Vein endothelial cell (primary cell): ENCODE results near the gene NBPF1. TPM values are rescaled to one million over a fixed set of nuclear protein-coding genes. Genes with fewer than 3 reads are reported as not detected.

ENCODE experiments used
- small RNA-seq: library from RNA; depleted of rRNA; stranded (forward); fragments of <200 nt; gene quantifications from one replicate; pipeline ENCODE3, GENCODE V24; 2012
- total RNA-seq: library from RNA; depleted of rRNA; stranded (reverse); fragments of >200 nt; gene quantifications from 2 replicates; pipeline ENCODE4 v1.2.3, GENCODE V29; 2012

Gene NBPF1
- total RNA-seq: 18.9 and 37.3 TPM in 2 replicates

GRCh38 chr1:16613185-16614147 is at the start of gene NBPF1:
NBPF1 (minus strand) TSS chr1:16613564.

DNA sequence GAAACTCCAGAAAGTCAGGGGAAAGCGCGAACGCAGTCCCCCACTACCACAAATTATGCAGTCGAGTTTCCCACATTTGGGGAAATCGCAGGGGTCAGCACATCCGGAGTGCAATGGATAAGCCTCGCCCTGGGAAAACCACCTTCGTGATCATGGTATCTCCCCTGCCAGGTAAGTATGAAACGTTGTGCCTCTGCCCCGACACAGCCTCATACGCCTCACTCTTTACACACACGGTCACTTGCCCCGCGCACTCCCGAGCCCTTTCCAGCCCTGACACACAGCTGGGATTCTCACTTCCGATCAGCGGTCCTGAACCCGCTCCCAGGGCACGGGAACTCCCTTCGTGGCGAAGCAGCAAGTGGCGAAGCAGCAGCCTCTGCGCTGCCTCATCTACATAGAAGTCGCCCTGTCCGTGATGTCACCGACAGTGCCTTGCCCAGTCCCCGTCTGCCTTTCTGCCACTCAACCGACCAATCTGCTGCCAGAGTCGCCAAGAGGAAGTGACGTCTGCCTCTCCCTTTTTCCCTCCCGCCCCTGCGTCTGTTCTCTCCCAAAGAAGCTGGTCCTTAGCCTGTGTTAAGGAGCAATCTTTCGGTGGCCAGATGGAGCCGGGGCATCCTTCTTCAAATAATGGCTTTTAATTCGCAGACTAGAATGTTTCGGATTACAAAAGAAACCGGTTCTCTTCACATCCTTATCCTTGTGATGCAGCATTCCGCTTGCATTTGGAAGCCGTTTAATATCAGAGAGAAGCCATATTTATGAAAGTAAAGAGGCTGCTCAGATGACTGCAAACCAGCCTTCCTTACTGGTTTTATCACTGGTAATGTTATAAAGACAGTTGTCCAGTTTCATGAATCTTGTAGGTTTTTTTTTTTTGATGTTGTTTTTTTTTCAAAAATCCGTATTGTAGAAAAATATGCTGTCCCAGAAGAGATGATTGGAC is 99.0 kb downstream of the NBPF1 start, which contains the start of gene RNU1-1:
Gene RNU1-1 (minus strand): TSS at position 179 of the 949 bp plus-strand sequence.

Small RNA genes within 50 kb of the gene (small RNA-seq; reads per million reads assigned to genes)
- gene RNU1-1: not detected
- not detected for gene RNU1-6P

Other genes starting within 250 kb of the NBPF1 start
- gene SZRD1, start 246.3 kb downstream of the NBPF1 start, total RNA-seq: 105 TPM in 2 replicates
- gene SPATA21, start 176.1 kb downstream of the NBPF1 start, total RNA-seq: not detected in 2 replicates
- 171 and 178 TPM in 2 replicates for gene NECAP2, start 172.8 kb downstream of the NBPF1 start, total RNA-seq
- gene RNU1-1, start 99.3 kb downstream of the NBPF1 start, total RNA-seq: under 0.01 TPM in 2 replicates
- under 0.01 TPM in 2 replicates for gene RNU1-3, start 53.4 kb upstream of the NBPF1 start, total RNA-seq
- under 0.01 TPM in 2 replicates for gene RNU1-4, start 127.0 kb upstream of the NBPF1 start, total RNA-seq